NCI-H82 treated with DMSO at 0.1 percent for 48 hours (cell line): ENCODE data around the gene GSTM4.
A peak's percentile ranks its signal among the peaks of the same experiment; 100 is the strongest.
"Not testable (repeated sequence)": the region's sequence is repeated elsewhere in the genome, so short reads cannot be mapped to it uniquely, and the experiment has no call there.

Source experiments
- DNase-seq: peaks from one replicate; lab custom pipeline; 2025; ENCODE audit not compliant: unreplicated experiment; lab: John Stamatoyannopoulos, UW

Gene GSTM4

DNA sequence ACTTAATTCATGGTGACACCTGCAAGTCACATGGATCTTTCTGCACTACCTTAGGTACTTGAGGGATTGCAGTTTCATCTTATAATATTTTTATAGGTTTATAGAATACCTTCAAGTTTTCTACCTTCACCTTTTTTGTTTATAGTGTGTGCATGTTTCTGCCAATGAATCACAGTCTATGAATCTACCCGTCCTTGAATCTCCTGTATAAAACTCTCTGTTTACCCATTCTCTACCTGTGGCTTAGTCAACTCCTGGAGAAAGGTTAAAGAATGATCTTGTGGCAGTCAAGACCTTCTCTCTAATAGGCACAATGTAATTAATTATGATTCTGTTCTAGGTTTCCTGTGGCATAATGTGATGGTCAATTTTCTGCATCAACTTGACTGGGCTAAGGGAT is 8.8 kb downstream of the GSTM4 start:
- no peak for DNase-seq

DNA sequence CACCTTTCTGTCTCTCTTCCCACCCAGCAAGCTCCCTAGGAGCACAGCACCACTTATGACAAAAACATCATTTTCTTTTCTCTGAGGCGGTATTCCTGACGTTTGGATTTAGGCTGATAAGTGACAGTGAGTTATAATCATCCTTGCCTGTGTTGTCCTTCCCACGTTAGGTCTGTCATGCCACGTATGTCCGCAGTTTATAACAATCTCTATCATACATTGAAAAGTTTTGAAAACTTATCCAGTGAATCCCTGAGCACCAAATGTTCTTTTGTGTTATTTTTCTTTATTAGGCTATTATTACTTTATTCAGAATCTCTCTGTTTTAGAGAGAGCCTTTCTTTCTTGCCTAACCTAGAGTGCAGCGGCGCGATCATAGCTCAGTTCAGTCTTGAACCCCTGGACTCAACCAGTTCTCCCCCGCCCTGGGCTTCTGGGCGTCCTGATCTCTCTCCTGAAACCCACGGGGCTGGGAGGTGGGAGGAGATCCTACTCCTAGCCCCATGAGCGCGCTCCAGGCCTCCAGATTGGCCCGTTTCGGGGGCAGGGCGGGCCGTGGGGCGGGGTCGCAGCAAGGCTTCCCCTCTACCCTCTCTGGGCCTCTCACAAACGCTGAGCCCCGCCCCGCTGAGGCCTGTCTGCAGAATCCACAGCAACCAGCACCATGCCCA is 11.7 kb downstream of the GSTM4 start, which contains the start of gene GSTM2:
TSS of gene GSTM2 (plus strand) at position 606 of the 671 bp plus-strand sequence. CDS start at position 665, 59 bp downstream.
- DNase-seq: peak; percentile 79

DNA sequence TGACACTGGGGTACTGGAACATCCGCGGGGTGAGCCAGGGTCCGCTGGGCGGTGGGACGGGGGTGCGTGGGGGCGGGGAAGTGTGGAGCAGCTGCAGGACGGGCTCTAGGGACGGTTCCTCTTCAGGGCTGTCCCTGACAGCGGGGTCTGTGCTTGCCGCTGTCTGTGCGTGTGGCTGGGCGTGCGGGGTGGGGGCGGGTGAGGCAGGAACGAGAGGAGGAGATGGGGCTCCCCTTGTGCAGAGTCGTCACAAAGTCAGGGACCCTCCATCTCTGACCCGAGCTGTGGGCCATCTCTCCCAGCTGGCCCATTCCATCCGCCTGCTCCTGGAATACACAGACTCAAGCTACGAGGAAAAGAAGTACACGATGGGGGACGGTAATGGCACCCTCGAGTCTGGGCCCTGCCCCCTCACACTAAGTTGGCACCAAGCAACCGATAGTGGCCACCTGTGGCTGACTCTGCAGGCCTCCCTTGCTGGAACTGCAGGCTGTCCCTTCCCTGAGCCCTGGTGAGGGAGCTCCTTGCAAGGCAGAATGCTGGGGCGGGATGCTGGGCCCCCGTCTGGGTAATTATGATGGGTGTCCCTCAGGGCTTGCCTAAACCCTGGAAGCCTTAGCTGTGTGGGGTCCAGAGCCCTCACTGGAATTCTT is 12.3 kb downstream of the GSTM4 start:
- DNase-seq: no peak

DNA sequence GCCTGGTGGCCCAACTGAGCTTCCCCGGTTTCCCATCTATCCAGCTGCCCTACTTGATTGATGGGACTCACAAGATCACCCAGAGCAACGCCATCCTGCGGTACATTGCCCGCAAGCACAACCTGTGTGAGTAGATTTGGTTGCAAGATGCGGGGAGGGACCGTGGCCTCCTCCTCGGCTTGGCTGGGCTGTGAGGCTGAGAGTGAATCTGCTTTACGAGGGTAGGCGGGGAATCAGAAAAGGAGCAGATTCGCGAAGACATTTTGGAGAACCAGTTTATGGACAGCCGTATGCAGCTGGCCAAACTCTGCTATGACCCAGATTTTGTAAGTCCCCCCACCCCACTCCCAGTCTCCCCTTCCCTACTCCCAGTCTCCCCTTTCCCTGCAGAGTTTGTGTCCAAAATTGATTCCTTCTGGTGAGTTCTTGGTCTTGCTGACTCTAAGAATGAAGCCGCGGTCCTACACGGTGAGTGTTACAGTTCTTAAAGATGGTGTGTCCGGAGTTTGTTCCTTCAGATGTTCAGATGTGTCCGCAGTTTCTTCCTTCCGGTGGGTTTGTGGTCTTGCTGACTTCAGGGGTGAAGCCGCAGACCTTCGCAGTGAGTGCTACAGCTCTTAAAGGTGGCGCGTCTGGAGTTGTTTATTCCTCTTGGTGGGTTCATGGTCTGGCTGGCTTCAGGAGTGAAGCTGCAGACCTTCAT is 13.5 kb downstream of the GSTM4 start:
- no peak for DNase-seq

DNA sequence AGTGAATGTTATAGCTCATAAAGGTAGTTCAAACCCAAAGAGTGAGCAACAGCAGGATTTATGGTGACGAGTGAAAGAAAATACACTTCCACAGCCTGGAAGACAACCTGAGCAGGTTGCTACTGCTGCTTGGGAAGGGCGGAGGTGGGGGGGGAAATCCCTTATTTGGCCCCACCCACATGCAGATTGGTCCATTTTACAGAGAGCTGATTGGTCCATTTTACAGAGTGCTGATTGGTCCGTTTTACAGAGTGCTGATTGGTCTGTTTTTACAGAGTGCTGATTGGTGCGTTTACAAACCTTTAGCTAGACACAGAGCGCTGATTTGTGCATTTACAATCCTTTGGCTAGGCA is 14.0 kb downstream of the GSTM4 start:
- DNase-seq: not testable (repeated sequence)

DNA sequence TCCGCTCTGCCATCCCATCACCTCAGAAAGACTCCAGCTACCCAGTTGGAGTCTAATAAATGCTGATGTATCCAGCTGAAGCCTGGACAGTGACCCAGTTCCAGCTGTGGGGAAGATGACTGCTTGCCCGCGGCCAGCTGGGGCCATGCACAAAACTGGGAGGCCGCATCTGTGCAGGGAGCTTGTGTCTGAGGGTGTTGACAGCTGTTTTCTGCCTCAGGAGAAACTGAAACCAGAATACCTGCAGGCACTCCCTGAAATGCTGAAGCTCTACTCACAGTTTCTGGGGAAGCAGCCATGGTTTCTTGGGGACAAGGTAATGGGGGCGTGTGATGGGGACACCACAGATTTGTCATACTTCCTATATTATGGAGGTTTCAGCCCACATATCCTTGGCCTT is 15.2 kb downstream of the GSTM4 start:
- no peak for DNase-seq

DNA sequence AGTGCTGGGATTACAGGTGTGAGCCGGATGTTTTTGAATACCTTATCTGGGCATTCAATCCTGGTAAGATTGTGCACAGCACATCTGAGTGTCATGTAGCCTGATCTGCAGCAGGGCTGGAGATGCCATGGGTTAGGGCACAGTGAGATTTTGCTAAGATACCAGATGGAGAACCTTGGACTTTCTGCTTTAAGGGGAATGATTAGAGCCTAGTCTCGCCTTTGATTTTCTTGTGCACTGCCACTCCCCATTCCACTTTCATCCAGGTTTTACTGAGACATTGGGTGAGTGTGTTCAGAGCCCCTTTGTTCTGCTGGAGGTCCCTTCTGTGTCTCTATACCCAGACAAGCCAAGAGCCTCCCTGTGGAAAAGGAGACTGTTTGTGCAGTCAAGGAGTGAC is 18.0 kb downstream of the GSTM4 start:
- not testable (repeated sequence) for DNase-seq

DNA sequence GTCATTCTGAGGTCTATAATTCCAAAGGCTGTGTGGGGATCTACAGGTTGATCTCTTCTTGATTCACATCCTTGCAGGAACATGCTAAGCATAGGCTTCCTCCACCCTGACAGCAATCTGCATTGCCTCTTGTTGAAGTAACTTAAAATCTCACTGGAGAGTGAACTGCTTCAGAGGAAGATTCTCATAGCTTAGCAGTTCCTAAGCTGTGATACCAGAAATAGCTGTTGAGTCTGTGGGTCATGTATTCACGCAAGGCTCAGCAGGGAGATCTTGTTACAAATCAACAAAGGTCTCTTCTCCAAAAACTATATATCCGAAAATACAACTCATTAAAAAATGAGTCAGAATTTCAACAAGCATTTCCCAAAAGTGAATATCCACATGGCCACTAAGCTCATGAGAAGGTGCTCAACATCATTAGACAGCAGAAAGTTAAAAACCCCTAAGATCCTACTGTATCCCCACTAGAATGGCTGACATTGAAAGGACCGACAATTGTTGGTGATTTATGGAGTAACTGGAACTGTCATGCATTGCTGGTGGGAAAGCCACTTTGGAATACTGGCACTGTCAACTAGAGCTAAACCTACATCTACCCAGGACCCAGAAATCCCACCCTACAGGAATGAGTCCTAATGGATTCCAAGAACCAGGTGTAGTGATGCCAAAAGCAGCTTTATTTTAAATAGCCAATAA is 20.9 kb downstream of the GSTM4 start:
- DNase-seq: not testable (repeated sequence)

DNA sequence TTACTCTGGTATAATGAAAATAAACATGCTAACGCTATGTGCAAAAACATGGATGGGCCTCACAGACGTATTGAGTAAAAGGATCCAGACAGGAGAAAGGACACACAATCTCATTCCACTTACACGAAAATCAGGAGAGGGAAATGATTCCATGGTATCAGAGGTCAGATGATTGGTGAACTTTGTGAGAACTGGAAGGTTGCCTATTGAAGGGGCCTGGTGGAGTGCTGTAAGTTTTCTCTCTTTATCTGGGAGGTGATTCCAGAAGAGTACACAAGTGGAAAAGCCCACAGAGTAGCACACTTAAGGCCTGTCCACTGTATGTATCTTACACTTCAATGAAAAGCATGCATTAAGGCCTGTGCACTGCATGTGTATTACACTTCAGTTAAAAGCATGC is 21.6 kb downstream of the GSTM4 start:
- DNase-seq: no peak

DNA sequence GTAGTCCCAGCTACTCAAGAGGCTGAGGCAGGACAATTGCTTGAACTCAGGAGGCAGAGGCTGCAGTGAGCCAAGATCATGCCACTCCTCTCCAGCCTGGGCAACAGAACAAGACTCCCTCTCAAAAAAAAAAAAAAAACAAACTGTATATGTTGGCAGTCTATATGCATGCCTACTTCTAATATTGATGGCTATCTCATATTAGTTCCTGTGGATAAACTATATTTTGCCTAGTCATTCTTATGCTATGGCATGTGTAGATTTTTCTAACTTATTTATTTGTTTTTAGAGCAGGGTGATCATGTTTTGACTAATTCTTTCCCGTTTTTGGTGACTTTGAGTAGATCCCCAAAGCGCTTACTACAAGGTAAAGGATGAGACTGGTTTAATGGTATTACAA is 22.7 kb downstream of the GSTM4 start:
- not testable (repeated sequence) for DNase-seq

DNA sequence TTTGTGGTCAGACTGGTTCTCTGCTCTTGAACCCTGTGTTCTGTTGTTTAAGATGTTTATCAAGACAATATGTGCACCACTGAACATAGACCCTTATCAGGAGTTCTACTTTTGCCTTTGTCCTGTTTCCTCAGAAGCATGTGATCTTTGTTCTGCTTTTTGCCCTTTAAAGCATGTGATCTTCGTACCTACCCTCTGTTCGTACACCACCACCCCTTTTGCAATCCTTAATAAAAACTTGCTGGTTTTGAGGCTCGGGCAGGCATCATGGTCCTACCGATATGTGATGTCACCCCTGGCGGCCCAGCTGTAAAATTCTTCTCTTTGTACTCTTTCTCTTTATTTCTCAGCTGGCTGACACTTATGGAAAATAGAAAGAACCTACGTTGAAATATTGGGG is 28.9 kb downstream of the GSTM4 start:
- not testable (repeated sequence) for DNase-seq

DNA sequence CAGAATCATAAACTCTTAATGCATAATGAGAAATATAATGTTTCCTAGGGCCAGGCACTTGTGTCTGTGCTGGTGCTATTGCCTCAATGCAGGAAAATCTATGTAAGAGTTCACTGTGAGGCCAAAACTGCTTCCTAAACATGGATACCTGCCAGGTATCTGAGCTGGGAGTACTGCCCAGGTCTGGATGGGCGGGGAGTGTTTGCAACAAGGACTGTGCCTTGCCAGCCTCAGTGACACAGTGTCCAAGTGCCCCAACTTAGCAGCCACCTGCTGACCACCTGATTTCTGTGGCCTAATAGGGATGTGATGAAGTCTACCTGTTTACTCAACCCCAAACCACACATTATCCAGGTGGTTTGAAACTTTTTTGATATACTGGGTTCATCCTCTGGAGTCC is 29.5 kb downstream of the GSTM4 start:
- DNase-seq: not testable (repeated sequence)

DNA sequence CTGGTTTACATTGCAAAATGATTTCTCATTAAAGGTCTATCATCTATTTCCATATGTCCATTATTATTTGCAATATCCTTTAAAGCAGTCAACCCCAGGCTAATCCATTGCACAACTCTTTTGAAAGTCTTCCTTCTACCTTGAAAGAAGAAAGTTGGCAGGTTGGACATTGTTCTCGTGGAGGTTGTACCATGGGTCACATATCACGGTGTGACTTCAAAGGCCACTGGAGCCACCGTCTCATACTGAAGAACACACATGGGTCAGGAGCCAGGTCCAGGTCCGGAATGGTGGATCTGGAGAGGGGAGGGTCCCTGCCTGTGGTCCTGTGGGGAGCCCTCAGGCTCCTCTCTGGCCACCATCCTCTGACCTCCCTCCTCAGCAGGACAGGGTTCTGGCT is 30.0 kb downstream of the GSTM4 start:
- DNase-seq: not testable (repeated sequence)

DNA sequence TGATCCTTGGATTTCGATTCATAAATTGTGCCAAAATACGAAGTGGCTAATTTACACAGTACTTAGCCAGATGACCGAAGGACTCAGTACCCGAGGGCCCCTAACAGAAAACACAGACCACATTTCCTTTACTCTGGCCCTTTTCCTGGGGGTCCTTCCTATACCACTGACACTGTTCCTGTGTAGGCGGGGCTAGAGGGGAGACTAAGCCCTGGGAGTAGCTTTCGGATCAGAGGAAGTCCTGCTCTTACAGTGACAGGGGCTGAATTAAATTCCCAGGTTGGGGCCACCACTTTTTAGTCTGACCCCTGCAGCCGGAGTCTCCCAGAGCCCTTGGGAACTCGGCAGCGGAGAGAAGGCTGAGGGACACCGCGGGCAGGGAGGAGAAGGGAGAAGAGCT is 31.2 kb downstream of the GSTM4 start:
- DNase-seq: not testable (repeated sequence)

DNA sequence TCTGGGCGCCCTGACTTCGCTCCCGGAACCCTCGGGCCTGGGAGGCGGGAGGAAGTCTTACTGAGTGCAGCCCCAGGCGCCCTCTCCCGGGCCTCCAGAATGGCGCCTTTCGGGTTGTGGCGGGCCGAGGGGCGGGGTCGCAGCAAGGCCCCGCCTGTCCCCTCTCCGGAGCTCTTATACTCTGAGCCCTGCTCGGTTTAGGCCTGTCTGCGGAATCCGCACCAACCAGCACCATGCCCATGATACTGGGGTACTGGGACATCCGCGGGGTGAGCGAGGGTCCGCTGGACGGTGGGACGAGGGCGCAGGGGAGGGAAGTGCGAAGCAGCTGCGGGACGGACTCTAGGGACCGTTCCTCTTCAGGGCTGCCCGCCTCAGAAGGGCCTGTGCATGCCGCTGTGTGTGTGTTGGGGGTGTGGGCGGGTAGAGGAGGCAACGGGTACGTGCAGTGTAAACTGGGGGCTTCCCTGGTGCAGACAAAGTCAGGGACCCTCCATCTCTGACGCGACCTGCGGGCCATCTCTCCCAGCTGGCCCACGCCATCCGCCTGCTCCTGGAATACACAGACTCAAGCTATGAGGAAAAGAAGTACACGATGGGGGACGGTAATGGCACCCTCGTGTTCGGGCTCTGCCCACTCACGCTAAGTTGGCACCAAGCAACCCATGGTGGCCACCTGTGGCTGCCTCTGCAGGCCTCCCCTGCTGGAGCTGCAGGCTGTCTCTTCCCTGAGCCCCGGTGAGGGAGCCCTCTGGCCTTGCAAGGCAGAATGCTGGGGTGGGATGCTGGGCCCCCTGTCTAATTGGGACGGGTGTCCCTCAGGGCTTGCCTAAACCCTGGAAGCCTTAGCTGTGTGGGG is 32.0 kb downstream of the GSTM4 start, which contains the start of gene GSTM1:
TSS of gene GSTM1 (plus strand) at position 177 of the 859 bp plus-strand sequence. CDS start at position 234, 57 bp downstream.
- no peak for DNase-seq

DNA sequence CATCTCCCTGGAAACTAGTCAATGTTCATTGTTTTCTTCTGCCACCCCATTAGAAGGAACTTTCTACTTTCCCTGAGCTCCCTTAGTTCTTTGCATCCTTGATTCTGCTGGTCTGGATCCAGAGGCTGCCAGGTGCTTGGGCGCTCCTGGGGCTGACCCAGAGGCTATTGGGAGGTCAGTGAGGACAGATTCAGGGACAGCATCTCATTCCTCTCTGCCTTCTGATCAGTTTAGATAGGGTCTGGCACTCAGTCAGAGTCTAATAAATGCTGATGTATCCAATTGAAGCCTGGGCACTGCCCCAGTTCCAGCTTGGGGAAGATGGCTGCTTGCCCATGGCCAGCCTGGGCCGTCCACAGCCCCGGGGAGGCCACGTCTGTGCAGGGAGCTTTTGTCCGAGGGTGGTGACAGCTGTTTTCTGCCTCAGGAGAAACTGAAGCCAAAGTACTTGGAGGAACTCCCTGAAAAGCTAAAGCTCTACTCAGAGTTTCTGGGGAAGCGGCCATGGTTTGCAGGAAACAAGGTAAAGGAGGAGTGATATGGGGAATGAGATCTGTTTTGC is 34.0 kb downstream of the GSTM4 start:
- DNase-seq: no peak

DNA sequence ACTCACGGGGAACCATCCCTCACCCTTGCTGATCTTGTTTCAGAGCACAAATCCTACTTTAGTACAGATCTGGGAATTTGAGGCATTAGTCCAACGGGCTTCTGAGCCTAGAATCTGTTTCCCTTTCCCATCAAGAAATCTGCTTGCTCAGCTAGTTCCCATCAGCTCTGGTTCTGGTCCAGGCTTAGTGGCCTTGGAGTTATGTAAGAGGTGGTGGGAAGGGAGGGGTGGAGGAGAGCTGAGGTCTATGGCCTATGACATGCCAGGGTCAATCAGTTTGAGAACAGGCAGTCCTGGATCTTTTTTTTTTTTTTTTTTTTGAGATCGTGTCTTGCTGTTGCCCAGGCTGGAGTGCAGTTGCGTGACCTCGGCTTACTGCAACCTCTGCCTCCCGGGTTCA is 35.9 kb downstream of the GSTM4 start:
- no peak for DNase-seq

DNA sequence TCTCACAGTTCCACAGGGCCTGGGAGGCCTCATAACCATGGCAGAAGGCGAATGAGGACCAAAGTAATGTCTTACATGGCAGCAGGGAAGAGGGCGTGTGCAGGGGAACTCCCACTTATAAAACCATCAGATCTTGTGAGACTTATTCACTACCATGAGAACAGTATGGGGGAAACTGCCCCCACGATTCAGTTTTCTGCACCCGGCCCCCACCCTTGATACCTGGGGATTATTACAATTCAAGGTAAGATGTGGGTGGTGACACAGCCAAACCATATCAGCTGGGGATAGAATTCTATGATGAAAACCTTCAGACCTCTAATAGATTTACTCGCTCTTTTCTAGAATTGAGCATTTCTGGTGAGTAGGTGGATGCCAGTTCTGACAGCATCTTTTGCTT is 38.5 kb downstream of the GSTM4 start:
- not testable (repeated sequence) for DNase-seq

DNA sequence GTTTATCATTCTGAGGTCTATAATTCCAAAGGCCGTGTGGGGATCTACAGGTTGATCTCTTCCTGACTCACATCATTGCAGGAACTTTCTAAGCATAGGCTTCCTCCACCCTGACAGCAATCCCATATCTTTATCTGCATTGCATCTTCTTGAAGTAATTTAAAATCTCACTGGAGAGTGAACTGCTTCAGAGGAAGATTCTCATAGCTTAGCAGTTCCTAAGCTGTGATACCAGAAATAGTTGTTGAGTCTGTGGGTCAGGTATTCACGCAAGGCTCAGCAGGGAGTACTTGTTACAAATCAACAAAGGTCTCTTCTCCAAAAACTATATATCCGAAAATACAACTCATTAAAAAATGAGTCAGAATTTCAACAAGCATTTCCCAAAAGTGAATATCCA is 39.2 kb downstream of the GSTM4 start:
- DNase-seq: not testable (repeated sequence)

DNA sequence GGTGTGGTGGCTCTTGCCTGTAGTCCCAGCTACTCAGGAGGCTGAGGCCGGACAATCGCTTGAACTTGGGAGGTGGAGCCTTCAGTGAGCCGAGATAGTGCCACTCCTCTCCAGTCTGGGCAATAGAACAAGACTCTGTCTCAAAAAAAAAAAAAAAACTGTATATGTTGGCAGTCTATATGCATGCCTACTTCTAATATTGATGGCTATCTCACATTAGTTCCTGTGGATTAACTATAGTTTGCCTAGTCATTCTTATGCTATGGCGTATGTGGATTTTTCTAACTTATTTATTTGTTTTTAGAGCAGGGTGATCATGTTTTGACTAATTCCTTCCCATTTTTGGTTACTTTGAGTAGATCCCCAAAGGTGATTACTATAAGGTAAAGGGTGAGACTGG is 41.2 kb downstream of the GSTM4 start:
- DNase-seq: no peak
